D721Med (cell line): ENCODE results near the gene HOXA3.

ENCODE experiments used
- DNase-seq: peaks from one replicate; pipeline ENCODE4 v3.0.0; 2011; ENCODE audit warnings: low spot score; ENCODE audit not compliant: insufficient read length
- FAIRE-seq: peaks from 2 replicates; lab custom pipeline; 2011; peaks lifted over from hg19 to GRCh38; lab: Jason Lieb, UNC
- TF ChIP-seq, protein P1 (sequence below): IDR thresholded peaks from 2 replicates; pipeline ENCODE4 v1.5.1; 2012; ENCODE audit warnings: mild to moderate bottlenecking, control low read depth; ENCODE audit not compliant: insufficient read depth; ENCODE audit errors: missing control alignments

The HOXA3 gene

GRCh38 chr7:27079234-27079975 is 73.0 kb downstream of the HOXA3 start:
- TF ChIP-seq, protein P1, sequence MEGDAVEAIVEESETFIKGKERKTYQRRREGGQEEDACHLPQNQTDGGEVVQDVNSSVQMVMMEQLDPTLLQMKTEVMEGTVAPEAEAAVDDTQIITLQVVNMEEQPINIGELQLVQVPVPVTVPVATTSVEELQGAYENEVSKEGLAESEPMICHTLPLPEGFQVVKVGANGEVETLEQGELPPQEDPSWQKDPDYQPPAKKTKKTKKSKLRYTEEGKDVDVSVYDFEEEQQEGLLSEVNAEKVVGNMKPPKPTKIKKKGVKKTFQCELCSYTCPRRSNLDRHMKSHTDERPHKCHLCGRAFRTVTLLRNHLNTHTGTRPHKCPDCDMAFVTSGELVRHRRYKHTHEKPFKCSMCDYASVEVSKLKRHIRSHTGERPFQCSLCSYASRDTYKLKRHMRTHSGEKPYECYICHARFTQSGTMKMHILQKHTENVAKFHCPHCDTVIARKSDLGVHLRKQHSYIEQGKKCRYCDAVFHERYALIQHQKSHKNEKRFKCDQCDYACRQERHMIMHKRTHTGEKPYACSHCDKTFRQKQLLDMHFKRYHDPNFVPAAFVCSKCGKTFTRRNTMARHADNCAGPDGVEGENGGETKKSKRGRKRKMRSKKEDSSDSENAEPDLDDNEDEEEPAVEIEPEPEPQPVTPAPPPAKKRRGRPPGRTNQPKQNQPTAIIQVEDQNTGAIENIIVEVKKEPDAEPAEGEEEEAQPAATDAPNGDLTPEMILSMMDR: no peak
- no peak for DNase-seq
- no peak for FAIRE-seq

GRCh38 chr7:27078616-27079233 is 73.7 kb downstream of the HOXA3 start:
- no peak for DNase-seq
- TF ChIP-seq, protein P1: no peak
- FAIRE-seq: no peak

- no peak for DNase-seq
- no peak for FAIRE-seq
- TF ChIP-seq, protein P1: no peak
Measured at GRCh38 chr7:27073076-27073475, 79.3 kb downstream of the HOXA3 start.

GRCh38 chr7:27071622-27072390 is 80.6 kb downstream of the HOXA3 start:
- DNase-seq (no peak), FAIRE-seq (no peak)
- TF ChIP-seq, protein P1: no peak

DNA sequence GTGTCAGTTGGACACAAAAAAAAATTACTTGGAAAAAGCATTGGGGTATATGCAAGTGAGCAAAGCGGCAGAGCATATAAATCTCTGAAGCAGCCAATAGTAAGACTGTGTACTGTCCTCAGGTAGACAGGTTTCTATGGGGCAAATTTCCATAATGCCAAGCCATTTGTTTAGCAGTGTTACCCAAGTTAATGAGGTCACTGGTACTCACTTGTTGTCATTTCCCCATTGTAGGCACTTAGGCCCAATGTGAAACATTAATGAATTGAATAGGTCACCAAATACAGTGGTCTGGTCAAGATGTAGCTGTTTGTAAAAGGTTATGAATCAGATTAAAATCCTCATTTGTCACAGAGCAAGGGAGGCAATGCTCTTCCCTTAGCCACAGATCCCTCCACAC is 84.1 kb downstream of the HOXA3 start:
- TF ChIP-seq, protein P1: no peak
- FAIRE-seq (no peak), DNase-seq (no peak)

- no peak for FAIRE-seq
- TF ChIP-seq, protein P1: no peak
- DNase-seq: no peak
Measured at GRCh38 chr7:27066148-27066547, 86.2 kb downstream of the HOXA3 start.
